GM12878 (cell line): ENCODE measurements around the gene HIVEP2. TPM values are rescaled to one million over a fixed set of nuclear protein-coding genes. Genes with fewer than 3 reads are reported as not detected.

ENCODE experiments used
- ATAC-seq: fragments of 200-7000 bp; cut with Tn5 transposase; 3 replicates; pipeline ENCODE4 v1.9.1; 2020; ENCODE audit warnings: mild to moderate bottlenecking, moderate library complexity
- BruUV-seq: library from RNA; stranded (reverse); fragments of 400-500 nt; replicated peaks from 2 replicates; lab custom pipeline; 2021; lab: Mats Ljungman, UMichigan
- CTCF ChIA-PET: fragments of 300-600 bp; sonication (Branson Sonifier 250); formaldehyde crosslinking; extraction: SDS; loops from one replicate; lab custom pipeline; 2021; ENCODE audit warnings: inconsistent platforms; lab: Yijun Ruan, JAX
- POLR2A ChIA-PET: fragments of 350-600 bp; formaldehyde crosslinking; extraction: SDS; loops from one replicate; lab custom pipeline; 2021; ENCODE audit warnings: inconsistent platforms; lab: Charles Lee
- RAD21 ChIA-PET: fragments of 300-600 bp; sonication (Branson Sonifier 250); formaldehyde crosslinking; loops from one replicate; lab custom pipeline; 2023; ENCODE audit warnings: antibody characterized with exemption; ENCODE audit not compliant: unreplicated experiment; lab: Charles Lee
- SMC1A ChIA-PET: fragments of 300-600 bp; sonication (Branson Sonifier 250); formaldehyde crosslinking; loops from one replicate; lab custom pipeline; 2023; ENCODE audit not compliant: unreplicated experiment, uncharacterized antibody; lab: Charles Lee
- DNase-seq: peaks from one replicate; pipeline ENCODE4 v3.0.0-alpha.2; 2011; ENCODE audit warnings: low read depth, low spot score
- FAIRE-seq: peaks from 3 replicates; lab custom pipeline; 2011; peaks lifted over from hg19 to GRCh38; lab: Jason Lieb, UNC
- H2AFZ ChIP-seq: 2 replicates; pipeline ENCODE4 v1.6.0; 2011; ENCODE audit warnings: low read depth, low read length, control low read depth; ENCODE audit not compliant: control insufficient read depth
- H3K27ac ChIP-seq: 2 replicates; pipeline ENCODE4 v1.5.1; 2011; ENCODE audit warnings: control low read depth; ENCODE audit not compliant: control insufficient read depth, insufficient read depth
- H3K27me3 ChIP-seq, 2 experiments: replicated peaks in 1 of 2; 2 replicates each; pipeline versions ENCODE4 v1.6.0 to v1.6.1; 2011; ENCODE audit warnings: low read length in 1 of 2; ENCODE audit not compliant: control insufficient read depth in 2 of 2, insufficient read depth in 2 of 2
- H3K36me3 ChIP-seq, 2 experiments: 2 replicates each; pipeline ENCODE4 v1.5.1; 2011; ENCODE audit warnings: low read length in 1 of 2; ENCODE audit not compliant: control insufficient read depth in 2 of 2, insufficient read depth in 2 of 2
- H3K4me1 ChIP-seq: 2 replicates; pipeline ENCODE4 v1.6.1; 2011; ENCODE audit warnings: mild to moderate bottlenecking, low read length, moderate library complexity, mixed read lengths; ENCODE audit not compliant: control insufficient read depth, insufficient read depth
- H3K4me2 ChIP-seq: 2 replicates; pipeline ENCODE4 v1.6.0; 2011; ENCODE audit warnings: control low read depth; ENCODE audit not compliant: control insufficient read depth, insufficient read depth
- H3K4me3 ChIP-seq: fragments of 200-600 bp; sonication (generic); 2 replicates; pipeline ENCODE4 v1.5.1; 2016
- H3K79me2 ChIP-seq: 2 replicates; pipeline ENCODE4 v1.6.0; 2011; ENCODE audit warnings: low read length; ENCODE audit not compliant: control insufficient read depth, insufficient read depth
- H3K9ac ChIP-seq: 2 replicates; pipeline ENCODE4 v1.8.0; 2011; ENCODE audit warnings: low read length, control low read depth, mixed read lengths; ENCODE audit not compliant: control insufficient read depth, insufficient read depth
- H3K9me3 ChIP-seq: replicated peaks from 3 replicates; pipeline ENCODE4 v1.5.1; 2011; ENCODE audit warnings: mild to moderate bottlenecking, low read length; ENCODE audit not compliant: control insufficient read depth, insufficient read depth
- H4K20me1 ChIP-seq: 2 replicates; pipeline ENCODE4 v1.6.0; 2011; ENCODE audit not compliant: control insufficient read depth, insufficient read depth
- CHD1 ChIP-seq: IDR thresholded peaks from 2 replicates; pipeline ENCODE4 v1.6.1; 2012; ENCODE audit warnings: low read depth, low read length, improper control_type of control experiment
- NFYA ChIP-seq: IDR thresholded peaks from 2 replicates; pipeline ENCODE4 v1.6.1; 2011; ENCODE audit warnings: low read depth, mild to moderate bottlenecking, low read length, improper control_type of control experiment, borderline replicate concordance
- PBX3 ChIP-seq: IDR thresholded peaks from 2 replicates; pipeline ENCODE4 v1.6.1; 2011; ENCODE audit warnings: mild to moderate bottlenecking, low read depth, low read length, moderate library complexity; ENCODE audit not compliant: insufficient replicate concordance
- PML ChIP-seq: IDR thresholded peaks from 2 replicates; pipeline ENCODE4 v1.6.1; 2012; ENCODE audit warnings: low read length, inconsistent platforms
- SMAD5 ChIP-seq: IDR thresholded peaks from 2 replicates; pipeline ENCODE4 v1.6.1; 2016; ENCODE audit warnings: antibody characterized with exemption, low read depth
- ZBTB11 ChIP-seq: fragments of 450-650 bp; formaldehyde crosslinking; IDR thresholded peaks from 2 replicates; pipeline ENCODE4 v1.5.0; 2022; ENCODE audit warnings: mild to moderate bottlenecking, missing genetic modification characterization
- WGBS: methylation state at CpG from one replicate; pipeline ENCODE4 v1.1.6; 2016; ENCODE audit warnings: low lambda C conversion rate; ENCODE audit not compliant: insufficient replicate concordance, insufficient coverage; ENCODE audit errors: missing lambda C conversion rate; 5-methylcytosine and 5-hydroxymethylcytosine counted together
- in situ Hi-C: fragments of 300-500 bp; cut with MboI; formaldehyde crosslinking; loops from 9 replicates; pipeline ENCODE4 v1.14.3; 2018; ENCODE audit warnings: mixed read lengths
- intact Hi-C: fragments of 100-400 bp; cut with micrococcal nuclease; formaldehyde crosslinking; loops from one replicate; pipeline ENCODE4 v1.14.2; 2022; ENCODE audit not compliant: unreplicated experiment
- polyA plus RNA-seq, 11 experiments: library from polyadenylated mRNA; depleted of rRNA in 4 of 11; unstranded in 6 of 11; stranded (reverse) in 5 of 11; fragments of >200 nt; fragmentation: Nextera tagmentation in 4 of 11; fragmentation: Illumina TruSeq in 1 of 11; extraction: Ambion mirVana in 4 of 11; extraction: Trizol in 1 of 11; gene quantifications; 1 replicate in 1 of 11; 2 replicates in 10 of 11; pipeline versions ENCODE4 v1.2.1 to v1.2.3, GENCODE V29; 2011 to 2016; ENCODE audit warnings: inconsistent platforms in 2 of 11, missing spikeins in 2 of 11, low read depth in 1 of 11
- total RNA-seq, 4 experiments: library from RNA; depleted of rRNA in 3 of 4; stranded (reverse); fragments of >200 nt in 3 of 4; fragmentation: Illumina TruSeq in 1 of 4; extraction: Trizol in 1 of 4; gene quantifications; 2 replicates each; pipeline versions ENCODE4 v1.2.1 to v1.2.3, GENCODE V29; 2013 to 2021
- TF ChIP-seq, protein P1 (sequence below): fragments of 450-650 bp; IDR thresholded peaks from 2 replicates; pipeline ENCODE4 v1.6.1; 2017; ENCODE audit warnings: low read depth, mild to moderate bottlenecking, moderate library complexity

The HIVEP2 gene
- total and polyA plus RNA-seq, 10 of the 15 experiments (the other 5 are each of a cell fraction or from before 2014, with no cell fraction given) = 1.2 to 15.7 (median 10.2) TPM

GRCh38 chr6:142830116-142830710 lies 114.8 kb downstream of the HIVEP2 start:
- ChIA-PET SMC1A (interaction anchor here (0.6 to 16.8 kb wide), 14 partner anchors 8 to 196 kb away, joined by 3 to 449 read pairs (median 4); no protein-coding TSS in a partner anchor), RAD21 (interaction anchor here (0.7 to 7.9 kb wide), 6 partner anchors 9 to 196 kb away, joined by 3 to 41 read pairs (median 4); no protein-coding TSS in a partner anchor), CTCF (interaction anchor here (1.1 to 7.9 kb wide), 5 partner anchors 6 to 83 kb away, joined by 3 to 108 read pairs (median 3); no protein-coding TSS in a partner anchor), POLR2A (interaction anchor here (0.8 to 2.8 kb wide), 4 partner anchors 10 to 100 kb away, joined by 4 to 9 read pairs (median 4); no protein-coding TSS in a partner anchor)
- no peaks in the 10 kb centered on the region for H3K27me3 ChIP-seq
- no peaks in the 10 kb centered on the region for H3K9me3 ChIP-seq
- H3K4me1 ChIP-seq = no peaks in the 10 kb centered on the region
- 93% methylated on average over 5 of the region's 5 CpGs for WGBS
- no peak overlapping the region for H3K27ac ChIP-seq
- no peaks in the 10 kb centered on the region for H4K20me1 ChIP-seq
- no peak overlapping the region for H3K4me2 ChIP-seq
- DNase-seq = no peak
- TF ChIP-seq NFYA = no peak
- no peak for TF ChIP-seq ZBTB11 (CRISPR knock-in tag)
- no peak for TF ChIP-seq SMAD5
- TF ChIP-seq, protein P1, sequence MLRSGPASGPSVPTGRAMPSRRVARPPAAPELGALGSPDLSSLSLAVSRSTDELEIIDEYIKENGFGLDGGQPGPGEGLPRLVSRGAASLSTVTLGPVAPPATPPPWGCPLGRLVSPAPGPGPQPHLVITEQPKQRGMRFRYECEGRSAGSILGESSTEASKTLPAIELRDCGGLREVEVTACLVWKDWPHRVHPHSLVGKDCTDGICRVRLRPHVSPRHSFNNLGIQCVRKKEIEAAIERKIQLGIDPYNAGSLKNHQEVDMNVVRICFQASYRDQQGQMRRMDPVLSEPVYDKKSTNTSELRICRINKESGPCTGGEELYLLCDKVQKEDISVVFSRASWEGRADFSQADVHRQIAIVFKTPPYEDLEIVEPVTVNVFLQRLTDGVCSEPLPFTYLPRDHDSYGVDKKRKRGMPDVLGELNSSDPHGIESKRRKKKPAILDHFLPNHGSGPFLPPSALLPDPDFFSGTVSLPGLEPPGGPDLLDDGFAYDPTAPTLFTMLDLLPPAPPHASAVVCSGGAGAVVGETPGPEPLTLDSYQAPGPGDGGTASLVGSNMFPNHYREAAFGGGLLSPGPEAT = no peak
- no peak for TF ChIP-seq PML
- TF ChIP-seq PBX3 = no peak
- TF ChIP-seq CHD1 = no peak
- H3K4me3 ChIP-seq = no peak overlapping the region
- in situ Hi-C loops = no loop called here
- intact Hi-C loops = no loop called here
- H3K9ac ChIP-seq = no peak overlapping the region
- H3K79me2 ChIP-seq = peaks cover 4% of the 10 kb centered on the region
- no TSS peak for BruUV-seq
- no peak overlapping the region for H2AFZ ChIP-seq
- FAIRE-seq = no peak
- no peak for ATAC-seq
- H3K36me3 ChIP-seq = peaks cover 0 to 7% of the 10 kb centered on the region in 2 experiments; a peak in 2 of 4 replicates
